Left colon (tissue), 2 donors: Measurements from ENCODE around the gene CACNA1B. TPM values are rescaled to one million over a fixed set of nuclear protein-coding genes. Genes with fewer than 3 reads are reported as not detected.

Experiments used
- ATAC-seq: fragments of 200-7000 bp; cut with Tn5 transposase; one replicate; pipeline ENCODE4 v1.9.1; 2020; ENCODE audit warnings: mild to moderate bottlenecking, moderate library complexity
- DNase-seq, 2 donors: peaks; one replicate each; pipeline ENCODE4 v3.0.0-alpha.2; 2020
- intact Hi-C, 2 donors: fragments of 100-400 bp; cut with DNase I in 1 of 2; cut with micrococcal nuclease in 1 of 2; formaldehyde crosslinking; loops; one replicate each; pipeline versions ENCODE4 v1.11.2 to v1.14.0; 2022; cut with DNase I, micrococcal nuclease
- total RNA-seq, 2 donors: library from RNA; stranded (reverse); fragmentation: NEBNext Ultra II Directional; extraction: Animal tissue kit (Norgen Biotek cat#: 25700); gene quantifications; one replicate each; pipeline ENCODE4 v1.2.1, GENCODE V29; 2021
- donor health status: DM: no; HTN: no; CAD: no.
- donor health status: DM: yes; HTN: yes; CAD: no.

The CACNA1B gene
- total RNA-seq, 2 donors from 2014 or later, result 0.22 to 0.24 TPM

DNA sequence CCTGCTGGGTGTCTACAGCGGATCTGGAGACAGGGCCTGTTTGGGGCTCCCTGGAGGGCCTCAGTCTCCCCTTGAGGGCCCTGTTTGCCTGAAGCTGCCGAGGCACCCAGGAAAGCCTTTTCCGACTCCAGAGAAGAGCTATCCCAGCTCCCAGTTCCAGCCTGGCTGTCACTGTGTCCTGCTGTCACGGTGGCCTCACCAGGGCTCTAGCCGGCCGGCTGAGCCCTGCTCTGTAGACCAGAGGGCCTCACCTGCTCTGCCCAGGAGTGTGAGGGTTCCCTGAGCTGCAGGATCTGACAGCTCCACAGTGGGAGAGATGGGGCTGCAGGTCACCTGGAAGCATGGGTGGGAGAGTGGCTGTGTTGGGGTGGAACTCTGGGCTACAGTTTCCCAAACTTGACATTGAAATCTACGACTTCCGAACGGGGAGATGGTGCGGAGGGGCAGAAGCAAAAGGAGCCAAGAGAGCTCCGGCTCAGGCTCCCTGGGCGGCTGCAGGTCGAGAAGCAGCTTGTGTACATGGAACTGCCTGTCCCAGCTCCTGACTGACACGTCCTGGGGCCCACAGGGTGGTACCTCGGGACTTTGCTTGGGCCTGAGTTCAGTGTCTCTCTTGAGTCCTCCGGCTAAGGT is 94.9 kb downstream of the CACNA1B start:
- ATAC-seq (no peak), DNase-seq (no peak)
- intact Hi-C loops, result no loop called here

DNA sequence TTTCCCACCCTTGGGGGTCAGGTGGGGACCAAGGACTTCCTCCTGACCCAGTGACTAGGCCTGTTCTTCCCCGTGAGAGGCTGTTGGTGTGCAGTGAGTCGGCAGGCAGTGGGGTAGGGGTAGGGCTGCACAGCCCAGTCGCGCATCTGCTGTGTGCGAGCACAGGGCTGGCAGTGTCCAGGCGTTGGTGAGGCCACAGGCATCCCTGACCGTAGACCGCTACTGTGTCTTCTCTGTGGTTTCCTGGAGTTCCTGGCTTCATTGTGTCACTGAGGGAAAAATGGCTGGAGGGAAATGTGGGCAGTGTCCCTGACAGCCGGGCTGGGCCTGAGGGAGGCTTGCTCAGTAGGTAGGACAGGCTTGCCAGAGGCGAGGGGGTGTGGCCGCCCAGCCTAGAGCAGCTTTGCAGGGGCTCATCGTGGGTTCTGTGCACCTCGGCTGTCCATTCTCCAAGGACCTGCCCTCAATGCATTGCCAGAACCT is 95.4 kb downstream of the CACNA1B start:
- no peak for ATAC-seq

GRCh38 chr9:137973829-137974416 is 96.3 kb downstream of the CACNA1B start:
- intact Hi-C loops, result no loop called here
- ATAC-seq (no peak), DNase-seq (no peak)

More for the DNA sequence above, 95.4 kb downstream of the CACNA1B start:
- no peak for DNase-seq
- intact Hi-C loops, result no loop called here

DNA sequence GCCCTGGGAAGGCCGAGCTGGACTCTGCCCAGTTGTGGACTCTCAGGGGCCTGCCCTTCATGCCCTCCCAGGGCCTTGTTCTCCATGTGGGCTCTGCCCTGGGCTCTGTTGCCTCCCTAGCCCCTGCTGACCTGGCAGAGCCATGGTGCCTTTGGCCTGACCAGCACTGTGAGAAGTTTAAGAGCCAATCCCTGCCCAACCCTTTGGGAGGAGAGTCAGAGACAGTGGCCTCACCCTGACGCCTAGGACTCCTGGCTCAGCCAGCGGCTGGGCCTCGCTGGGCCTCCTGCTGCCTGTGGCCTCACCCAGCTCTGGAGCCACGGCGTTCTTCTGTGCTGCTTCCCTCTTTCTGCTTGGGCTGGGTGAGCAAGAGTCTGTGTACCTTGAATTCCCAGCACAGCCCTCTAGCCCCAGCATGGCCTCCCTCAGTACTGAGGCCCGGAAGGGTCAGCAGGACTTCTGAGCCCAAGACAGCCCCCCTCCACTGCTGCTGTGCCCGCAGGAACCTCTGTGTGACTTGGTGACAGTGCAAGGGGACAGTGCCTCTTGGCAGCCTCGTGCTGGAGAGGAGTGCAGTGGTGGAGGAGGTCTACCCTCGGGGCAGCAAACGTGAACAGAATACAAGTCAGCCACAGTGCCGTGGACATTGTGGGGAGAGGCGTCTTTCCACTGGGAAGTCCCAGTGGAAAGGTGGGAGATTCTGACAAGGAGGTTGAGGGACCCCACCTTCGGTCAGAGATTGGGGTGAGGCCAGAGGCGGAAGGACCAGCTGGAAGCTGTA is 97.4 kb downstream of the CACNA1B start:
- intact Hi-C loops, result no loop called here
- ATAC-seq, result no peak
- no peak for DNase-seq

GRCh38 chr9:137975527-137975913 is 97.9 kb downstream of the CACNA1B start:
- DNase-seq (no peak), ATAC-seq (no peak)
- intact Hi-C loops, result no loop called here

- no peak for ATAC-seq
- intact Hi-C loops, result no loop called here
- DNase-seq, result no peak
Observed at GRCh38 chr9:137975936-137976565, 98.5 kb downstream of the CACNA1B start.

DNA sequence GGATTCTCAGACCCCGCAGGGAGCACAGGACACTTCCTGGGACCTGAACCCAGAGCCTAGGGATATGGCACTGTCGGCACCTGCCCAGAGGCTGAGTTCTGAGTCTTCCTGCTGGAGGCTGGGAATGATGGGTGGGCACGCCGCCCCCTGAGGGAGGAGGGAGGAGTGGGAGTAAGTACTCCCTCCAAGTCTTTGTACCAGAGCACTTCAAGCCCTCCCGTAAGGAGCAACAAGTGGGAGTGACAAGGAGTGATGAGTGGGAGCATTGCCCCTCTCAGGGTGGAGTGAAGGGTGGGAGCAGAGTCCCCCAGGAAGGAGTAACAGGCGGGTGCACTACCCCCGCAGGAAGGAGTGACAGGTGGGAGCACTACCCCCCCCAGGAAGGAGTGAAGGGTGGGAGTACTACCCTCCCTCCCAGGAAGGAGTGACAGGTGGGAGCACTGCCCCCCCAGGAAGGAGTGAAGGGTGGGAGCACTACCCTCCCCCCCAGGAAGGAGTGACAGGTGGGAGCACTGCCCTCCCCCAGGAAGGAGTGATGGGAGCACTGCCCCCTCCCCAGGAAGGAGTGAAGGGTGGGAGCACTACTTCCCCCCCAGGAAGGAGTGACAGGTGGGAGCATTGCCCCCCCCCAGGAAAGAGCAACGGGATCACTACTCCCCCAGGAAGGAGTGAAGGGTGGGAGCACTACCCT is 100.1 kb downstream of the CACNA1B start:
- intact Hi-C loops, result no loop called here
- ATAC-seq (no peak), DNase-seq (no peak)

- DNase-seq (no peak), ATAC-seq (no peak)
- intact Hi-C loops, result no loop called here
Observed at GRCh38 chr9:137978262-137978714, 100.7 kb downstream of the CACNA1B start.

GRCh38 chr9:137982200-137982599 is 104.6 kb downstream of the CACNA1B start:
- intact Hi-C loops, result no loop called here
- DNase-seq, result no peak
- ATAC-seq, result no peak

- intact Hi-C loops, result no loop called here
Observed at GRCh38 chr9:137984005-137984404, 106.4 kb downstream of the CACNA1B start.

DNA sequence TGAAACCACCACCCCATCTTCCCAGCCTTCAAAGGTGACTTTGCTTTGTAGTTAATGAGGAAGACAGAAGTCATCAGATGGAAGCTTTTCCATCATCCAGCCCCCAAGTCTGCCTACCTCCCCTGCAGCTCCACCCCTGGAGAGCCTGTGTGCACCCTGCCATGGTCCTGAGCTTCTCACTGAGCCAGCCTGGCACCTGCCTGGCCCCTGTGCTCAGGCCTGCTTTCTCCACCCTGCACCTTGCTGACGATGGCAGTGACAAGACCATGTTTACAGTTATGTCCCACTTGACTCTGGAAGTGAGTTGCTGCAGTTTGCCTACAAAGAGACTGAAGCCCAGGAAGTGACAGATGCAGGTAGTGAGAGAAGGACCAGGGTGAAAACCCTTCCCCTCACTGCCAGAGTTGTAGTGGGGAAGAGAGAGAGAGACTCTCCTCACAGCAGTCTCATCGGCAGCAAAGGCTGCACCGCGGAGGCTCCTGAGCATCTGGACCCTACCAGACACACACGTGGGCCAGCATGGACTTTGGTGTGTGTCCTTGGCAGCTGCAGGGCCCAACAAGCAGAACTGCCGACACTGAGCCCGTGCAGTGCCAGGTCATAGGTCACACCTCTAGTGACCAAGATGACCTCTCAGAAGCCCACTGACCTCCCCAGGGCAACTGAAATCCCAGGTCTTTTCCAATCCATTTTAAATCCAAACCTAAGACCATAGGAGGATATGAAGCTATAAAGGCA is 107.1 kb downstream of the CACNA1B start:
- intact Hi-C loops, result no loop called here
- no peak for ATAC-seq

More at GRCh38 chr9:137984005-137984404, 106.4 kb downstream of the CACNA1B start:
- no peak for ATAC-seq
- no peak for DNase-seq

DNA sequence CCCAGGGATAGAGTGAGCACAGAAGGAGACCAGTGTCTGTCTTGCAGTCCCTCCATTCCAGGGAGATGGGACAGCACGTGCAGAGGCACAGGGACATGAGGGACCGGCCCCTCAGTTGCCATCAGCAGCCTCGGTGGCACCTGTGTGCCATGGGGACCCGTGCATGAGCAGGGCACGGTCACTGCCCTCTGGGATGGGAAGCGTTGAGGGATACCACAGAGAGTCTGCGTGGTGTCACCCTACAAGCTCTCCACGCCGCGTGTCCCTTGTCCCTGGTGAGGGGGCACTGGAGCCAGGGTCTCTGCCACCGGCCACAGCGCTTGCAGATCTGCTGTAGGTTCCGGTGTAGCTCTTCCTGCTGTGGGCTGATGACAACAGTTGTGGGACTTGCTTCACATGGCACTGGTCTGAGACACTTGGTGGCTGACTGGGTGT is 108.1 kb downstream of the CACNA1B start:
- ATAC-seq, result no peak
- no peak for DNase-seq
- intact Hi-C loops, result no loop called here

More for the DNA sequence above, 107.1 kb downstream of the CACNA1B start:
- DNase-seq, result no peak

- intact Hi-C loops, result no loop called here
- no peak for DNase-seq
Observed at GRCh38 chr9:137986268-137987099, 108.9 kb downstream of the CACNA1B start.

GRCh38 chr9:137987244-137988030 is 109.9 kb downstream of the CACNA1B start:
- ATAC-seq (no peak), DNase-seq (no peak)
- intact Hi-C loops, result no loop called here

More at GRCh38 chr9:137986268-137987099, 108.9 kb downstream of the CACNA1B start:
- ATAC-seq, result no peak

GRCh38 chr9:137988051-137988450 is 110.5 kb downstream of the CACNA1B start:
- intact Hi-C loops, result no loop called here
- ATAC-seq (no peak), DNase-seq (no peak)

- intact Hi-C loops, result no loop called here
- no peak for DNase-seq
Observed at GRCh38 chr9:137988701-137989100, 111.1 kb downstream of the CACNA1B start.

More at GRCh38 chr9:137988701-137989100, 111.1 kb downstream of the CACNA1B start:
- no peak for ATAC-seq
